GM08714 (cell line): ENCODE measurements around the gene PERCC1.

Experiments
- H3K4me3 ChIP-seq: fragments of 200-500 bp; sonication (Bioruptor generic); 2 replicates; pipeline ENCODE4 v1.5.1; 2014; ENCODE audit warnings: mild to moderate bottlenecking, low read length, inconsistent platforms
- ZNF274 ChIP-seq: IDR thresholded peaks from 2 replicates; pipeline ENCODE4 v1.6.1; 2012; ENCODE audit warnings: mild to moderate bottlenecking, low read depth, low read length

The PERCC1 gene

DNA sequence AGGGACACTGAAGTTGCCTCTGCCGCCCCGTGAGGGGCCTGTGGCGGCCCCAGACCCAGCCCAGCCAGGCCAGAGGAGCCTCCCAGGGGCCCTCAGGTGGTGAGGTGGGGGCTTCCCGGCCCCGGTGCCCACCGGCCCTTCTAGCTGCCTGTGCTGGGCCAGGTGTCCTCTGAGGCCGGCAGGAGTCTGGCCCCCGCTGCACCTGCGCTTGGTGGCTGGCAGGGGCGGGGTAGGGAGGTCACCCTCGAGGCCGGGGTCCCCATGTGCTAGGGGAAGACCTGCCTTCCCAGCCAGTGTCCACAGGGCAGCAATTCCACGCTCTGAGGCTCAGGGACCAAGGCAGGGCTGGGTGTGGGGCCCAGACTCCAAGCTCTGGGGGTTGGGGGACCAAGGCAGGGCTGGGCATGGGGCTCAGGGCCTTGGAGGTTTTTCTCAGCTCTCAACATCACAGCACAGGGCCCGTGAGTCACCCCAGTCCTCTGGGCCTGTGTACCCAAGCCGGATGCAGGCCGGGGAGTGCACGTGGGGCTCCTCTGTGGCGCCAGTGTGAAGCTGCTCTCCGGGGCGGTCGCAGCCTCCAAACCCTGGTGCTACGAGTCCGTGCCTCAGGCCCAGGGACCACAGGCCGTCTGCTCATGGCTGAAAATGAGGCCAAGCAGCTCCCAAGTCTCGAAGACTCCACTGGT is 14.8 kb downstream of the PERCC1 start:
- TF ChIP-seq ZNF274: no peak
- no peak overlapping the region for H3K4me3 ChIP-seq

- H3K4me3 ChIP-seq: no peak overlapping the region
- no peak for TF ChIP-seq ZNF274
Observed at GRCh38 chr16:1446296-1447080, 15.6 kb downstream of the PERCC1 start.

DNA sequence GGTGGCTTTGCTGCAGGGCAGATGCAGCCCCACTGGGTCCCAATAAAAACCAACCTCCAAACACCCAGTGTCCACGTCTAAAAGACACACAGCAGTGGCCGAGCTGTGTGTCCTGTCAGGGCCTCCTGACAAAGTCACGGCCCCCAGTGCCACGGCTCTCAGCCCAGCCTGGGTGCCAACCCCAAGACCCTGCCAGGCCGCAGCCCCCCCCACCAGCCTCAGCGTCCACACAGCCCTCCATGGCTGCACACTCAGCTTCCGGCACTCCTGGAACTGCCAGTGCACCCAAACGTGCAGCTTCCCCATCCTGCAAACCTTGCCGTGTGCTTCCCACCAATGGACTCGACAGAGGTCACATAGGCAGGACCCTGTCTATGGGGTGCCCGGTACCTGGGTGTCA is 17.1 kb downstream of the PERCC1 start:
- no peak overlapping the region for H3K4me3 ChIP-seq
- TF ChIP-seq ZNF274: no peak

- no peak overlapping the region for H3K4me3 ChIP-seq
Observed at GRCh38 chr16:1448536-1449116, 17.7 kb downstream of the PERCC1 start.

DNA sequence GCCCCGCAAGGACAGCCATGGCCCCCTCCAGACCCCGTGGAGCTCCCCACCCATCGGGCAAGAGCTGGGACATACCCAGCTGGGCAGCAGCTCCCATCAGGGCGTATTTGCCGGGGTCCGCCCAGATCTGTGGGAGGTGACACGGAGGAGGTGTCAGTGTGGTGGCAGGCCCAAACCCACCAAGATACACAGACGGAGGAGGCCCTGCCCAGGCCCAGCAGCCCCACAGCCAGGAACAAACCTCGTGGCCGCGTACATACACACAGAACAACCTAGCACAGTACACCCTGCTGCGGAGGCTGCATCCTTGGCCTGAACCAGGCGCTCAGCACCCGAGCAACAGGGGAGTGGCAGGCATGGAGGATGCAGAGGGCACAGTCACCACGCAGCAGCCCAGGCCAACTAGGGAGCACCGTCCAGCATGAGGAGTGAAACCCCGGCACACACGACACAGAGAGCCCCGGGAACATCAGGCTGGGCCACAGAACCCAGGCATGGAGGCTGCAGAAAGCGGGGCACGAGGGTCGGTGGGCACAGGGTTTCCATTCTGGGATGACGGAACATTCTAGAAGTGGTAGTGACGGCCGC is 18.4 kb downstream of the PERCC1 start:
- H3K4me3 ChIP-seq: no peak overlapping the region
- no peak for TF ChIP-seq ZNF274

More at GRCh38 chr16:1448536-1449116, 17.7 kb downstream of the PERCC1 start:
- no peak for TF ChIP-seq ZNF274

DNA sequence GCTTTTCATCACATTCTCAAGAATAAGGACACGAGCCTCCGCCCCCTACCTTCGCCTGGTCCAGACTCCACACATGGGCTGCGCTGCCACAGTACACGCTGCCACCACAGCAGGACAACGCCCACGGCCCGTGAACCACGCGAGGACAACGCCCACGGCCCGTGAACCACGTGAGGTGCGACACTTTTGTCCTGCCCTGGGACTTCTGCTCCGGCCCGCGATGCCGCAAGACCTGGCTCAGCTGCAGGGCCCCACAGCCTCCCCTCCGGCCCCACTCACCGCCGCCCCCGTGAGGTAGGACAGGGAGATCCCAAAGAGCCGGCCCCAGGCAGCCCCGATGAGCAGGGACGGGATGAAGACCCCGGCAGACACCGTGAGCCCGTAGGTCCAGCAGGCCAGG is 19.3 kb downstream of the PERCC1 start:
- no peak overlapping the region for H3K4me3 ChIP-seq
- no peak for TF ChIP-seq ZNF274

DNA sequence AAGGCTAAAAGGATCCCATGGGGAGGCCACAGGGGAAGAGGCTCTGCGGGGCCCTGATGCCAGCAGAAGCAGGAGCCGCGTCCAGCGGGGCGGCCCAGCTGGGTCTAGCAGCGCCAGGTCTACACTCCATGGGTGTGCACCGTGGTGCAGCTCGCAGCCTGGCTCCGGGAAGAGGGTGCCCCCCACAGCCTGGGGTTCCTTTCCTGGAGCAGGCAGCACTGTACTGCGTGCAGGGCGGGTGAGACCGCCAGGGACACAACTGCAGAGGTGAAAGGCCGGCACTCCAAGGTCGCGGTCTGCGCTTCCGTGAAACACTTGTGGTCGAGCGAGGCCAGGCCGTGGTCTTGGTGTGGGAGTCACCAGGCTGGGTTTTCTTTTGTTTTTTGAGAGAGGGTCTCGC is 20.0 kb downstream of the PERCC1 start:
- no peak overlapping the region for H3K4me3 ChIP-seq
- no peak for TF ChIP-seq ZNF274

DNA sequence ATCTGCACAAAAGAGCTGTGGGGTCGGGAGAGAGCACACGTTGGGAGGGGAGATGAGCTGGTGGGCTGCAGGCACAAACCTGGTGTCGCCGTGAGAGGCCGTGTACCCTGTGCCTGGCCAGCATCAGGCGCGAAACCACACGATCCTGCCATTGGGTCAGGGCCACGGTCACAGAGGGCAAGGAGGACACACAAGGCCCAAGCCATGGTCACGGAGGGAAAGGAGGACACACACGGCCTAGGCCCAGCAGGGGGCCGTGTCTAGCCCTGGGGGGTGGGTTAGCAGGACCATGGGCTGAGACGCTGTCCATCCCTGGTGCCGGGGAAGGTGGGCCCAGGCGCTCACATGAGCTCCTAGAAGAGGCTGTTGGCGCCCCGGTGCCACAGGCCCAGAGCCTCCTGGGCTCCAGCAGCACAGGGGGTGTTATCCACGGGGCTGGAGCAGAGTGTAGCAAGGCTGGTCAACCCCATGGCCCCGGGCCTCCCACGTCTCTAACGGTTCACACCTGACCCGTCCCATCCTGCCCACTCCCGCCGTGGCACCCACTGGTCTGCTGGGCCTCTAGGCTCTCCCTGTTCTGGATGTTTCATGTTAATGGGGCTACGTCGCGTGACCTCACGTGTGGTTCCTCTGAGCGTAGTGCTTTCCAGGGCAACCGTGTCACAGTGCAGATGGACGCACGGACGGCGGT is 21.0 kb downstream of the PERCC1 start:
- H3K4me3 ChIP-seq: no peak overlapping the region
- no peak for TF ChIP-seq ZNF274

DNA sequence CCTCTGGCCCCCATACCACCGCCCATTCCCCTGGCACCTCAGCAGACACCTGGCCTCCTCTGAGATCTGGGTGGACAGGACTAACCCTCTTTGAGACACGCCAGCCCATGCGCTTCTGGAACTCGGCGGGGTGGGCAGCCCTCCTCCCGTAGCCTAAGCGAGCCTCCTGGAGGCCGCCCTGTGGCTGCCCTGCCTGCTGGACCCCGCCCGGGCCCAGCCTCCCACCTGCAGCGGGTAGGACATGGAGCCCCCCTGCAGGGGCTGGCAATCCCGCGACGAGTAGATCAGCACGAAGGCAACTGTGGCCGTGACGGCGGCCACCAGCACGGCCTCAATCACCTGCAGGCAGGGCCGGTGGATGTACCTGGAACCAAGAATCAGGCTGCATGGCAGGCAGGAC is 21.7 kb downstream of the PERCC1 start:
- no peak overlapping the region for H3K4me3 ChIP-seq
- no peak for TF ChIP-seq ZNF274

DNA sequence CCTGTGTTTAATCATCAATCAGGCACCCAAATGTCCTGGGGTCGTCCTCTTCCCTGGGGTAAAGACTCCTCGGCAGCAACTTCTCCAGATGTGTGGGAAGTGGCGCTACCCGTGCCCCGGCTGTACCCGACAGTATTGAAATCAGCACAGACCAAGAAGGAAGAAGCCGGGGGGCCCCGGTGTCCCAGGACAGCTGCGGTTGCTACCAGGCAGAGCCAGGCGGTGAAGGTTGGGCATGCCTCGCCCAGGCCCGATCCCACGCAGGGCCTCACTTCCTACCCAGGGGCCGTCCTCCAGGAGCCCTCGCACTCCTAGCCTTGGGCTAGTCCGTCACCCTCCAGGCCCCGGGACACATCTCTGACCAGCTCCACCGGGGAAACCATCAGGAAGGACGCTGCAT is 22.4 kb downstream of the PERCC1 start:
- H3K4me3 ChIP-seq: no peak overlapping the region
- no peak for TF ChIP-seq ZNF274

GRCh38 chr16:1454561-1454960 is 23.7 kb downstream of the PERCC1 start:
- no peak for TF ChIP-seq ZNF274
- no peak overlapping the region for H3K4me3 ChIP-seq

GRCh38 chr16:1455190-1456171 is 24.6 kb downstream of the PERCC1 start:
- no peak for TF ChIP-seq ZNF274
- no peak overlapping the region for H3K4me3 ChIP-seq

- no peak for TF ChIP-seq ZNF274
Observed at GRCh38 chr16:1456951-1457350, 26.1 kb downstream of the PERCC1 start.

More at GRCh38 chr16:1456951-1457350, 26.1 kb downstream of the PERCC1 start:
- no peak overlapping the region for H3K4me3 ChIP-seq
